Liver (tissue), 9 donors: ENCODE results near the gene SYNE4. TPM values are rescaled to one million over a fixed set of nuclear protein-coding genes. Genes with fewer than 3 reads are reported as not detected.

Source experiments
- DNase-seq: peaks from one replicate; pipeline ENCODE4 v3.0.0-alpha.2; 2017; ENCODE audit warnings: low spot score
- H3K27ac ChIP-seq, 2 donors: one replicate each; pipeline ENCODE4 v1.7.0; 2013; ENCODE audit warnings: inconsistent platforms in 2 of 2, low read length in 2 of 2, control low read depth in 1 of 2, low read depth in 1 of 2, mild to moderate bottlenecking in 1 of 2
- H3K27me3 ChIP-seq, 4 donors: one replicate each; pipeline versions ENCODE4 v1.6.1 to v1.7.0; 2013; ENCODE audit warnings: low read length in 3 of 4, inconsistent platforms in 1 of 4, mild to moderate bottlenecking in 1 of 4, moderate library complexity in 1 of 4; ENCODE audit not compliant: control insufficient read depth in 4 of 4, insufficient read depth in 4 of 4
- H3K36me3 ChIP-seq, 4 donors: one replicate each; pipeline versions ENCODE4 v1.6.1 to v1.7.0; 2013; ENCODE audit warnings: low read length in 3 of 4, mild to moderate bottlenecking in 3 of 4, low read depth in 1 of 4, moderate library complexity in 1 of 4; ENCODE audit not compliant: control insufficient read depth in 4 of 4, insufficient read depth in 3 of 4
- H3K4me1 ChIP-seq, 4 donors: one replicate each; pipeline versions ENCODE4 v1.6.1 to v1.7.0; 2013; ENCODE audit warnings: low read length in 3 of 4, mild to moderate bottlenecking in 3 of 4, moderate library complexity in 1 of 4; ENCODE audit not compliant: control insufficient read depth in 4 of 4, insufficient read depth in 4 of 4
- H3K4me3 ChIP-seq, 3 donors: one replicate each; pipeline versions ENCODE4 v1.6.1 to v1.7.0; 2013; ENCODE audit warnings: low read length in 3 of 3, control low read depth in 1 of 3, low read depth in 1 of 3, mild to moderate bottlenecking in 1 of 3
- H3K9ac ChIP-seq, 2 donors: one replicate each; pipeline ENCODE4 v1.7.0; 2013; ENCODE audit warnings: low read length in 2 of 2, mild to moderate bottlenecking in 2 of 2, moderate library complexity in 2 of 2, control low read depth in 1 of 2, low read depth in 1 of 2
- H3K9me3 ChIP-seq, 4 donors: one replicate each; pipeline versions ENCODE4 v1.6.1 to v1.7.0; 2013; ENCODE audit warnings: low read length in 3 of 4; ENCODE audit not compliant: control insufficient read depth in 4 of 4
- EGR1 ChIP-seq, 2 donors: IDR thresholded peaks; 2 replicates each; pipeline ENCODE4 v1.6.1; 2016 to 2018; ENCODE audit warnings: antibody characterized with exemption in 2 of 2, low read depth in 2 of 2
- FOXA2 ChIP-seq: IDR thresholded peaks from 2 replicates; pipeline ENCODE4 v1.6.1; 2016; ENCODE audit warnings: antibody characterized with exemption
- HNF4A ChIP-seq, 2 donors: conservative IDR thresholded peaks; 2 replicates each; pipeline ENCODE4 v1.6.1; 2016; ENCODE audit warnings: antibody characterized with exemption in 2 of 2, mild to moderate bottlenecking in 2 of 2
- JUND ChIP-seq, 2 donors: IDR thresholded peaks; 2 replicates each; pipeline ENCODE4 v1.6.1; 2016; ENCODE audit warnings: antibody characterized with exemption in 2 of 2
- NR2F2 ChIP-seq: IDR thresholded peaks from 2 replicates; pipeline ENCODE4 v1.6.1; 2016; ENCODE audit warnings: antibody characterized with exemption
- TAF1 ChIP-seq: conservative IDR thresholded peaks from 2 replicates; pipeline ENCODE4 v1.6.1; 2016; ENCODE audit warnings: antibody characterized with exemption, mild to moderate bottlenecking
- YY1 ChIP-seq: IDR thresholded peaks from 2 replicates; pipeline ENCODE4 v1.6.1; 2016; ENCODE audit warnings: antibody characterized with exemption, mild to moderate bottlenecking
- WGBS: extraction: QIAGEN DNeasy Blood & Tissue Kit; methylation state at CpG from one replicate; pipeline ENCODE4 v1.1.7; 2013; 5-methylcytosine and 5-hydroxymethylcytosine counted together
- polyA plus RNA-seq, 2 donors: library from polyadenylated mRNA; stranded (reverse) in 1 of 2; unstranded in 1 of 2; fragments of 200-250 nt in 1 of 2; fragments of >200 nt in 1 of 2; fragmentation: Nextera tagmentation in 1 of 2; extraction: Ambion mirVana in 1 of 2; gene quantifications; one replicate each; pipeline versions ENCODE4 v1.2.1 to v1.2.3, GENCODE V29; 2013 to 2015
- total RNA-seq, 2 donors: library from RNA; depleted of rRNA; stranded (reverse); fragments of >200 nt; gene quantifications; one replicate each; pipeline ENCODE4 v1.2.3, GENCODE V29; 2014
- TF ChIP-seq, protein P1 (sequence below): IDR thresholded peaks from 2 replicates; pipeline ENCODE4 v1.6.1; 2016; ENCODE audit warnings: antibody characterized with exemption, mild to moderate bottlenecking
- TF ChIP-seq, protein P2 (sequence below): IDR thresholded peaks from 2 replicates; pipeline ENCODE4 v1.6.1; 2016; ENCODE audit warnings: antibody characterized with exemption
- TF ChIP-seq, protein P3 (sequence below): IDR thresholded peaks from 2 replicates; pipeline ENCODE4 v1.6.1; 2016; ENCODE audit warnings: antibody characterized with exemption
- donor health status: healthy.
- donor health status: healthy.
- donor health status: healthy.
- donor health status: healthy.
- donor health status: healthy.

Gene SYNE4
- total and polyA plus RNA-seq, 4 donors, result 1.8 to 5.7 (median 4.3) TPM

DNA sequence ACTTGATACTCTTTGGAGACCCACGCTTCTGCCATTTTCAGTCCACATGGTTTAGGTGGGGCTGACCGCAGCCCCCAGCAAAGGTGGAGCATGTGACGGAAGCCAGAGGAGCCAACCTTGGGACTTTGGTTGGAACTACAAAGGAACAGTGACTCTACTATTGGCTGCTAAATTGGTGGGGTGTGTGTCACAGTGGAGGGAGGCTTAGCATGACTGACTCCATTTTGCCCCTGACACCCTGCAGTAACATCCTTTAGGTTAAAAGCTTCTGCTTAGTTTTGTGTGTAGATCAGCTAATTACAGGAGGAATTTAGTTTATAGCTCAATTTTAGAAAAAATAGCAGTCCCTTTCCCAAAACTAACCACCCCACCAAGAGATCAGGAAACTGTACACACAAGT, 7.0 kb downstream of the SYNE4 start:
- 98% methylated on average over 3 of the region's 3 CpGs for WGBS
- Histone ChIP-seq H3K36me3 (peaks cover 1 to 7% (median 7%) of the 10 kb centered on the region in 4 donors), H3K9me3 (no peaks in the 10 kb centered on the region), H3K9ac (no peak overlapping the region), H3K4me3 (no peak overlapping the region), H3K4me1 (peaks cover 8 to 23% (median 11%) of the 10 kb centered on the region in 4 donors), H3K27me3 (no peaks in the 10 kb centered on the region), H3K27ac (no peak overlapping the region)
- no peak for TF ChIP-seq FOXA2
- no peak for TF ChIP-seq HNF4A (conservative IDR thresholded peaks at IDR 0.05)
- TF ChIP-seq, protein P1, sequence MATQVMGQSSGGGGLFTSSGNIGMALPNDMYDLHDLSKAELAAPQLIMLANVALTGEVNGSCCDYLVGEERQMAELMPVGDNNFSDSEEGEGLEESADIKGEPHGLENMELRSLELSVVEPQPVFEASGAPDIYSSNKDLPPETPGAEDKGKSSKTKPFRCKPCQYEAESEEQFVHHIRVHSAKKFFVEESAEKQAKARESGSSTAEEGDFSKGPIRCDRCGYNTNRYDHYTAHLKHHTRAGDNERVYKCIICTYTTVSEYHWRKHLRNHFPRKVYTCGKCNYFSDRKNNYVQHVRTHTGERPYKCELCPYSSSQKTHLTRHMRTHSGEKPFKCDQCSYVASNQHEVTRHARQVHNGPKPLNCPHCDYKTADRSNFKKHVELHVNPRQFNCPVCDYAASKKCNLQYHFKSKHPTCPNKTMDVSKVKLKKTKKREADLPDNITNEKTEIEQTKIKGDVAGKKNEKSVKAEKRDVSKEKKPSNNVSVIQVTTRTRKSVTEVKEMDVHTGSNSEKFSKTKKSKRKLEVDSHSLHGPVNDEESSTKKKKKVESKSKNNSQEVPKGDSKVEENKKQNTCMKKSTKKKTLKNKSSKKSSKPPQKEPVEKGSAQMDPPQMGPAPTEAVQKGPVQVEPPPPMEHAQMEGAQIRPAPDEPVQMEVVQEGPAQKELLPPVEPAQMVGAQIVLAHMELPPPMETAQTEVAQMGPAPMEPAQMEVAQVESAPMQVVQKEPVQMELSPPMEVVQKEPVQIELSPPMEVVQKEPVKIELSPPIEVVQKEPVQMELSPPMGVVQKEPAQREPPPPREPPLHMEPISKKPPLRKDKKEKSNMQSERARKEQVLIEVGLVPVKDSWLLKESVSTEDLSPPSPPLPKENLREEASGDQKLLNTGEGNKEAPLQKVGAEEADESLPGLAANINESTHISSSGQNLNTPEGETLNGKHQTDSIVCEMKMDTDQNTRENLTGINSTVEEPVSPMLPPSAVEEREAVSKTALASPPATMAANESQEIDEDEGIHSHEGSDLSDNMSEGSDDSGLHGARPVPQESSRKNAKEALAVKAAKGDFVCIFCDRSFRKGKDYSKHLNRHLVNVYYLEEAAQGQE, result no peak
- no peak for TF ChIP-seq EGR1 (IDR thresholded peaks at IDR 0.05; ENCODE audit: low read depth in 2 of 2)
- no peak for DNase-seq

DNA sequence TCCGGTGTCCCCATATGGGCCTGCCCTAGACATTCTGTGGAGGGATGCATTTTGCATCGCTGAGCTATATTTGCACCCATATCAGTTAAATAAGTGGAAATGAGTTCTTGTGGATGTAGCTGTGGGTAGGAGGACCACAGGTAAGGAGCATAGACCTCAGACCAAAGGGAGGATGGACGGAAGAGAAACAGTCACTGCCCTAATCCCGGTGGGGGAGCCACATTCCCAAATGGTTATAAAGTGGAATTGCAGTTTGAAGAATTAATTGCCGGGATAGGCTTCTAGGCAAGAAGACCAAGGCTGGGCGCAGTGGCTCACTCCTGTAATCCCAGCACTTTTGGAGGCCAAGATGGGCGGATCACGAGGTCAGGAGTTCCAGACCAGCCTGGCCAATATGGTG, 11.8 kb downstream of the SYNE4 start:
- 94% methylated on average over 8 of the region's 8 CpGs for WGBS
- TF ChIP-seq JUND (IDR thresholded peaks at IDR 0.05), result no peak
- TF ChIP-seq, protein P1, result no peak
- TF ChIP-seq TAF1, result no peak
- no peak for TF ChIP-seq YY1
- no peak for TF ChIP-seq FOXA2
- TF ChIP-seq, protein P2, sequence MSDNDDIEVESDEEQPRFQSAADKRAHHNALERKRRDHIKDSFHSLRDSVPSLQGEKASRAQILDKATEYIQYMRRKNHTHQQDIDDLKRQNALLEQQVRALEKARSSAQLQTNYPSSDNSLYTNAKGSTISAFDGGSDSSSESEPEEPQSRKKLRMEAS, result no peak
- TF ChIP-seq, protein P3, sequence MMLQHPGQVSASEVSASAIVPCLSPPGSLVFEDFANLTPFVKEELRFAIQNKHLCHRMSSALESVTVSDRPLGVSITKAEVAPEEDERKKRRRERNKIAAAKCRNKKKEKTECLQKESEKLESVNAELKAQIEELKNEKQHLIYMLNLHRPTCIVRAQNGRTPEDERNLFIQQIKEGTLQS, result no peak
- TF ChIP-seq NR2F2, result no peak
- Histone ChIP-seq H3K36me3 (peaks cover 0 to 7% (median 4%) of the 10 kb centered on the region in 4 donors), H3K9ac (no peak overlapping the region), H3K9me3 (no peaks in the 10 kb centered on the region), H3K4me3 (peak overlapping the region in 1 of 3 donors; percentile 83), H3K27me3 (no peaks in the 10 kb centered on the region), H3K4me1 (peaks cover 16 to 38% (median 22%) of the 10 kb centered on the region in 4 donors), H3K27ac (no peak overlapping the region)
- no peak for DNase-seq
